Breast epithelium (tissue), 3 donors: ENCODE measurements around the gene ZCCHC14.

ENCODE experiments used
- CTCF ChIP-seq, 3 donors: fragments of 450-650 bp; IDR thresholded peaks; one replicate each; pipeline ENCODE4 v1.5.1; 2016 to 2017; ENCODE audit warnings: antibody characterized with exemption in 3 of 3, mild to moderate bottlenecking in 3 of 3, moderate library complexity in 3 of 3
- POLR2A ChIP-seq: fragments of 450-650 bp; IDR thresholded peaks from one replicate; pipeline ENCODE4 v1.6.1; 2016; ENCODE audit warnings: antibody characterized with exemption, mild to moderate bottlenecking, moderate library complexity

- no peak for TF ChIP-seq POLR2A
- no peak for TF ChIP-seq CTCF (IDR thresholded peaks at IDR 0.05)
These were observed 80.3 kb downstream of the ZCCHC14 start for GRCh38 chr16:87412371-87412995.
